GM12878 (cell line): ENCODE measurements around the gene SOCS1. TPM values are rescaled to one million over a fixed set of nuclear protein-coding genes. Genes with fewer than 3 reads are reported as not detected.

Experiments used
- ATAC-seq: fragments of 200-7000 bp; cut with Tn5 transposase; 3 replicates; pipeline ENCODE4 v1.9.1; 2020; ENCODE audit warnings: mild to moderate bottlenecking, moderate library complexity
- BruUV-seq: library from RNA; stranded (reverse); fragments of 400-500 nt; replicated peaks from 2 replicates; lab custom pipeline; 2021; lab: Mats Ljungman, UMichigan
- CTCF ChIA-PET: fragments of 300-600 bp; sonication (Branson Sonifier 250); formaldehyde crosslinking; extraction: SDS; loops from one replicate; lab custom pipeline; 2021; ENCODE audit warnings: inconsistent platforms; lab: Yijun Ruan, JAX
- POLR2A ChIA-PET: fragments of 350-600 bp; formaldehyde crosslinking; extraction: SDS; loops from one replicate; lab custom pipeline; 2021; ENCODE audit warnings: inconsistent platforms; lab: Charles Lee
- RAD21 ChIA-PET: fragments of 300-600 bp; sonication (Branson Sonifier 250); formaldehyde crosslinking; loops from one replicate; lab custom pipeline; 2023; ENCODE audit warnings: antibody characterized with exemption; ENCODE audit not compliant: unreplicated experiment; lab: Charles Lee
- SMC1A ChIA-PET: fragments of 300-600 bp; sonication (Branson Sonifier 250); formaldehyde crosslinking; loops from one replicate; lab custom pipeline; 2023; ENCODE audit not compliant: unreplicated experiment, uncharacterized antibody; lab: Charles Lee
- DNase-seq: peaks from one replicate; pipeline ENCODE4 v3.0.0-alpha.2; 2011; ENCODE audit warnings: low read depth, low spot score
- FAIRE-seq: peaks from 3 replicates; lab custom pipeline; 2011; peaks lifted over from hg19 to GRCh38; lab: Jason Lieb, UNC
- H2AFZ ChIP-seq: 2 replicates; pipeline ENCODE4 v1.6.0; 2011; ENCODE audit warnings: low read depth, low read length, control low read depth; ENCODE audit not compliant: control insufficient read depth
- H3K27ac ChIP-seq: 2 replicates; pipeline ENCODE4 v1.5.1; 2011; ENCODE audit warnings: control low read depth; ENCODE audit not compliant: control insufficient read depth, insufficient read depth
- H3K27me3 ChIP-seq, 2 experiments: replicated peaks in 1 of 2; 2 replicates each; pipeline versions ENCODE4 v1.6.0 to v1.6.1; 2011; ENCODE audit warnings: low read length in 1 of 2; ENCODE audit not compliant: control insufficient read depth in 2 of 2, insufficient read depth in 2 of 2
- H3K36me3 ChIP-seq, 2 experiments: 2 replicates each; pipeline ENCODE4 v1.5.1; 2011; ENCODE audit warnings: low read length in 1 of 2; ENCODE audit not compliant: control insufficient read depth in 2 of 2, insufficient read depth in 2 of 2
- H3K4me1 ChIP-seq: 2 replicates; pipeline ENCODE4 v1.6.1; 2011; ENCODE audit warnings: mild to moderate bottlenecking, low read length, moderate library complexity, mixed read lengths; ENCODE audit not compliant: control insufficient read depth, insufficient read depth
- H3K4me2 ChIP-seq: 2 replicates; pipeline ENCODE4 v1.6.0; 2011; ENCODE audit warnings: control low read depth; ENCODE audit not compliant: control insufficient read depth, insufficient read depth
- H3K4me3 ChIP-seq: fragments of 200-600 bp; sonication (generic); 2 replicates; pipeline ENCODE4 v1.5.1; 2016
- H3K79me2 ChIP-seq: 2 replicates; pipeline ENCODE4 v1.6.0; 2011; ENCODE audit warnings: low read length; ENCODE audit not compliant: control insufficient read depth, insufficient read depth
- H3K9ac ChIP-seq: 2 replicates; pipeline ENCODE4 v1.8.0; 2011; ENCODE audit warnings: low read length, control low read depth, mixed read lengths; ENCODE audit not compliant: control insufficient read depth, insufficient read depth
- H3K9me3 ChIP-seq: replicated peaks from 3 replicates; pipeline ENCODE4 v1.5.1; 2011; ENCODE audit warnings: mild to moderate bottlenecking, low read length; ENCODE audit not compliant: control insufficient read depth, insufficient read depth
- H4K20me1 ChIP-seq: 2 replicates; pipeline ENCODE4 v1.6.0; 2011; ENCODE audit not compliant: control insufficient read depth, insufficient read depth
- JUND ChIP-seq: IDR thresholded peaks from 2 replicates; pipeline ENCODE4 v1.6.1; 2012; ENCODE audit warnings: low read depth, mild to moderate bottlenecking, low read length, improper control_type of control experiment, moderate library complexity
- MTA2 ChIP-seq: fragments of 450-650 bp; IDR thresholded peaks from 2 replicates; pipeline ENCODE4 v1.6.1; 2016; ENCODE audit warnings: low read depth, mild to moderate bottlenecking, moderate library complexity
- ZNF217 ChIP-seq: fragments of 450-650 bp; IDR thresholded peaks from 2 replicates; pipeline ENCODE4 v1.6.1; 2017; ENCODE audit warnings: antibody characterized with exemption, mild to moderate bottlenecking
- WGBS: methylation state at CpG from one replicate; pipeline ENCODE4 v1.1.6; 2016; ENCODE audit warnings: low lambda C conversion rate; ENCODE audit not compliant: insufficient replicate concordance, insufficient coverage; ENCODE audit errors: missing lambda C conversion rate; 5-methylcytosine and 5-hydroxymethylcytosine counted together
- in situ Hi-C: fragments of 300-500 bp; cut with MboI; formaldehyde crosslinking; loops from 9 replicates; pipeline ENCODE4 v1.14.3; 2018; ENCODE audit warnings: mixed read lengths
- intact Hi-C: fragments of 100-400 bp; cut with micrococcal nuclease; formaldehyde crosslinking; loops from one replicate; pipeline ENCODE4 v1.14.2; 2022; ENCODE audit not compliant: unreplicated experiment
- polyA plus RNA-seq, 11 experiments: library from polyadenylated mRNA; depleted of rRNA in 4 of 11; unstranded in 6 of 11; stranded (reverse) in 5 of 11; fragments of >200 nt; fragmentation: Nextera tagmentation in 4 of 11; fragmentation: Illumina TruSeq in 1 of 11; extraction: Ambion mirVana in 4 of 11; extraction: Trizol in 1 of 11; gene quantifications; 1 replicate in 1 of 11; 2 replicates in 10 of 11; pipeline versions ENCODE4 v1.2.1 to v1.2.3, GENCODE V29; 2011 to 2016; ENCODE audit warnings: inconsistent platforms in 2 of 11, missing spikeins in 2 of 11, low read depth in 1 of 11
- total RNA-seq, 4 experiments: library from RNA; depleted of rRNA in 3 of 4; stranded (reverse); fragments of >200 nt in 3 of 4; fragmentation: Illumina TruSeq in 1 of 4; extraction: Trizol in 1 of 4; gene quantifications; 2 replicates each; pipeline versions ENCODE4 v1.2.1 to v1.2.3, GENCODE V29; 2013 to 2021
- TF ChIP-seq, protein P1 (sequence below): fragments of 450-650 bp; IDR thresholded peaks from 2 replicates; pipeline ENCODE4 v1.6.1; 2017; ENCODE audit warnings: mild to moderate bottlenecking

SOCS1 gene
- total and polyA plus RNA-seq, 10 of the 15 experiments (the other 5 are each of a cell fraction or from before 2014, with no cell fraction given): 0.42 to 39.8 (median 11.2) TPM

DNA sequence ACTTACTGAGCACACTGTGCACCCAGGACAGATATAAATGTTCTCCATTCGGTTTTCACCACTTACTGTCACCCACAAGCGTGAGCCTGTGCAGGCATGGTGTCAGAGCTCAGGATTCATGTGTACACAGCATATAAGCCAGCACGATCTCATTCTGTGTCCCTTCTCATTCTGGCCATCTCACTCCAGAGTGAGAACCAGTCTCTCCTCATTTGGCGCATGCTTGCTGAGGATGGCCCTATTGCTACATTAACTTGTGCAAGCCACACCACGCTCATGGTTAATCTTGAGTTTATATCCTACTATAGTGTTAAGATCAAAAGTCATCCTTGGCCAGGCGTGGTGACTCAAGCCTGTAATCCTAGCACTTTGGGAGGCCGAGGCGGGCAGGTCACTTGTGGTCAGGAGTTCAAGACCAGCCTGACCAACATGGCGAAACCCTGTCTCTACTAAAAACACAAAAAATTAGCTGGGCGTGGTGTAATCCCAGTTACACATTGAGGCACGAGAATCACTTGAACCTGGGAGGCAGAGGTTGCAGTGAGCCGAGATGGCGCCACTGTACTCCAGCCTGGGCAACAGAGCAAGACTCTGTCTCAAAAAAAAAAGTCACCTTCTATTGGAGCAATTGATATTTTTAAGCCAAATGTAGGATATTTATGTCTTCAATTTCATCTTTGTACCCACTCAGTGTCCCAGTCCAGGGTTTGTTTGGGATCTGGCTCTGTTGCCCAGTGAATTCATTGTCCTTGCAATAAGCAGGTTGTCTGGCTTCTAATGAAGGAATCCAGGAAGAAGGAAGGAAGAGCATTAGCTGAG lies 20.9 kb downstream of the SOCS1 start:
- Histone ChIP-seq H3K9ac (no peak overlapping the region), H4K20me1 (no peaks in the 10 kb centered on the region), H3K36me3 (no peaks in the 10 kb centered on the region), H3K27ac (no peak overlapping the region), H3K4me2 (no peak overlapping the region), H3K4me1 (peaks cover 26% of the 10 kb centered on the region), H2AFZ (no peak overlapping the region), H3K27me3 (no peaks in the 10 kb centered on the region), H3K4me3 (no peak overlapping the region), H3K79me2 (no peaks in the 10 kb centered on the region), H3K9me3 (no peaks in the 10 kb centered on the region)
- ChIA-PET RAD21 (interaction anchor here (0.9 to 3.0 kb wide), 10 partner anchors 10 to 121 kb away, joined by 3 to 14 read pairs (median 4); partner anchors contain the start of gene SOCS1), CTCF (interaction anchor here (1.0 to 3.2 kb wide), 5 partner anchors 17 to 252 kb away, joined by 3 to 7 read pairs (median 5); partner anchors contain the start of gene SOCS1), POLR2A (interaction anchor here (0.7 to 3.1 kb wide), 10 partner anchors 10 to 112 kb away, joined by 3 to 12 read pairs (median 6); partner anchors contain the start of gene SOCS1), SMC1A (interaction anchor here (0.5 to 2.4 kb wide), 10 partner anchors 8 to 720 kb away, joined by 3 to 14 read pairs (median 4); partner anchors contain the start of gene SOCS1)
- BruUV-seq: no TSS peak
- in situ Hi-C loops: no loop called here
- FAIRE-seq: no peak
- 91% methylated on average over 13 of the region's 13 CpGs for WGBS
- TF ChIP-seq JUND (no peak), ZNF217 (peak; percentile 17; the same call in 1 of the 2 replicates), MTA2 (no peak)
- TF ChIP-seq, protein P1, sequence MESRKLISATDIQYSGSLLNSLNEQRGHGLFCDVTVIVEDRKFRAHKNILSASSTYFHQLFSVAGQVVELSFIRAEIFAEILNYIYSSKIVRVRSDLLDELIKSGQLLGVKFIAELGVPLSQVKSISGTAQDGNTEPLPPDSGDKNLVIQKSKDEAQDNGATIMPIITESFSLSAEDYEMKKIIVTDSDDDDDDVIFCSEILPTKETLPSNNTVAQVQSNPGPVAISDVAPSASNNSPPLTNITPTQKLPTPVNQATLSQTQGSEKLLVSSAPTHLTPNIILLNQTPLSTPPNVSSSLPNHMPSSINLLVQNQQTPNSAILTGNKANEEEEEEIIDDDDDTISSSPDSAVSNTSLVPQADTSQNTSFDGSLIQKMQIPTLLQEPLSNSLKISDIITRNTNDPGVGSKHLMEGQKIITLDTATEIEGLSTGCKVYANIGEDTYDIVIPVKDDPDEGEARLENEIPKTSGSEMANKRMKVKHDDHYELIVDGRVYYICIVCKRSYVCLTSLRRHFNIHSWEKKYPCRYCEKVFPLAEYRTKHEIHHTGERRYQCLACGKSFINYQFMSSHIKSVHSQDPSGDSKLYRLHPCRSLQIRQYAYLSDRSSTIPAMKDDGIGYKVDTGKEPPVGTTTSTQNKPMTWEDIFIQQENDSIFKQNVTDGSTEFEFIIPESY: 0 out of 2 replicates have a peak, but pooled peaks have one; percentile 5
- no peak for ATAC-seq
- intact Hi-C loops: no loop called here
- DNase-seq: no peak
